ENCODE measurements around the gene CCDC154. TPM values are rescaled to one million over a fixed set of nuclear protein-coding genes. Genes with fewer than 3 reads are reported as not detected.

Gene CCDC154
- total RNA-seq, 2 experiments from 2014 or later = 0.70 to 1.6 TPM

- POLR2A ChIA-PET = no interaction called here
- Mint-ChIP-seq H3K27ac (peak overlapping the region; percentile 96), H3K4me3 (peak overlapping the region; percentile 40), H3K9me3 (ENCODE audit: low read depth) (no peaks in the 10 kb centered on the region), H3K4me1 (peaks cover 25% of the 10 kb centered on the region), H3K27me3 (no peaks in the 10 kb centered on the region), H3K36me3 (ENCODE audit: low read depth) (peaks cover 7% of the 10 kb centered on the region)
- intact Hi-C loops (cut with DNase I, micrococcal nuclease) = loop anchor here in 1 of 2 experiments (5.0 kb wide), 2 partner anchors 520 to 740 kb away; partner anchors contain the start of genes JMJD8, MSRB1 and STUB1
- CTCF ChIA-PET = interaction anchor here (1.4 kb wide), 1 partner anchor 256 kb away, joined by 4 read pairs; the partner anchor contains the start of gene JPT2
- ATAC-seq (no peak), DNase-seq (no peak)
These were observed 22.3 kb downstream of the CCDC154 start for GRCh38 chr16:1422076-1422475.

GRCh38 chr16:1420111-1420539 lies 24.2 kb downstream of the CCDC154 start:
- ChIA-PET POLR2A (interaction anchor here (0.7 to 1.2 kb wide), 9 partner anchors 15 to 741 kb away, joined by 3 to 8 read pairs (median 4); partner anchors contain the start of genes MAPK8IP3, NUBP2, RPS2 and SPSB3), CTCF (interaction anchor here (1.0 to 1.5 kb wide), 4 partner anchors 40 to 362 kb away, joined by 4 to 5 read pairs (median 5); partner anchors contain the start of genes MAPK8IP3, NUBP2 and SPSB3)
- Mint-ChIP-seq H3K9me3 (ENCODE audit: low read depth) (no peaks in the 10 kb centered on the region), H3K27ac (peak overlapping the region; percentile 70), H3K4me1 (peaks cover 25% of the 10 kb centered on the region), H3K27me3 (no peaks in the 10 kb centered on the region), H3K36me3 (ENCODE audit: low read depth) (peaks cover 7% of the 10 kb centered on the region), H3K4me3 (peak overlapping the region; percentile 84)
- DNase-seq = peak; percentile 32
- no peak for ATAC-seq
- intact Hi-C loops (cut with DNase I, micrococcal nuclease) = loop anchor here (1.0 to 5.0 kb wide), 21 partner anchors 41 to 1263 kb away; partner anchors contain the start of genes CLCN7 (in 2 of the 2), UBE2I (in 2 of the 2), GNPTG (in 1 of the 2) and JMJD8 (in 1 of the 2)

GRCh38 chr16:1416521-1416941 lies 27.8 kb downstream of the CCDC154 start:
- DNase-seq (no peak), ATAC-seq (no peak)
- Mint-ChIP-seq H3K27ac (no peak overlapping the region), H3K27me3 (no peaks in the 10 kb centered on the region), H3K4me3 (no peak overlapping the region), H3K9me3 (ENCODE audit: low read depth) (no peaks in the 10 kb centered on the region), H3K36me3 (ENCODE audit: low read depth) (peaks cover 7% of the 10 kb centered on the region), H3K4me1 (peaks cover 26% of the 10 kb centered on the region)
- intact Hi-C loops (cut with DNase I, micrococcal nuclease) = no loop called here
- CTCF ChIA-PET = interaction anchor here (0.7 kb wide), 1 partner anchor 9 kb away, joined by 3 read pairs; no protein-coding TSS in a partner anchor
- POLR2A ChIA-PET = no interaction called here

DNA sequence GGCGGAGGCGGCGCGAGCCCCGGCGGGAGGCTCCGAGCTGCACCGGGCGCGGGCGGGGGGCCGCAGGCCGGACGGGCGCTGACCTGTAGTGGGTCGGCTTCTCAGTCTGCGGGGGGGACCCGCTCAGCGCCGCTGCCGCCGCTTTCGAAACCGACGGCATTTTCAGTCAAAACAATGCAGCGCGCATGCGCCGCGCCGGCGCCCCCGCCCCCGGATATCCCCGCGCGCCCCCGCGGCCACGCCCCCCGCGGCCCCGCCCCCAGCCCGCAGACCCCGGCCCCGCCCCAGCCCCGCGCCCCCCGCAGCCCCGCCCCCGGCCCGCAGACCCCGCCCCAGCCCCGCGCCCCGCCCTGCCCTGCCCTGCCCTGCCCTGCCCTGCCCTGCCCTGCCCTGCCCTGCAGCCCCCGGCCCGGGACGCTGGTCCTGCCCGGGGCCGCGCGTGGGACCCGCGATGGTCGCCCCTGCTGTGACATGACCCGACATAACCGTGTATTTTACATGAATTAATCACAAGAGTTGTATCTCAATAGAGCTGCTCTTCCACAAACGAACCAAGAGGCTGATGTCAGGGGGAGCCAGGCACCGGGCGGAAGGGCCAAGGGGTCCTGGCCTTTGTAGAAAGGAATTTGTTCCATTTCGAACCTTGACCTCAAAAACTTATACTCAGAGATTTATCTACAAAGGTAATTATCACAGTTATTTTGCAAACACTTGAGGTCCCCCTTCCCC lies 29.7 kb downstream of the CCDC154 start, which contains the start of gene UNKL:
Gene UNKL (minus strand): TSS at position 173 of the 729 bp plus-strand sequence. CDS start 13 bp downstream, at position 160.
- Mint-ChIP-seq H3K9me3 (ENCODE audit: low read depth) (no peaks in the 10 kb centered on the region), H3K4me1 (peaks cover 21% of the 10 kb centered on the region), H3K36me3 (ENCODE audit: low read depth) (peaks cover 4% of the 10 kb centered on the region), H3K27me3 (no peaks in the 10 kb centered on the region), H3K4me3 (peak within 1 kb of the TSS; percentile 81), H3K27ac (peak within 1 kb of the TSS; percentile 81)
- CTCF ChIA-PET = interaction anchor here (0.5 kb wide), 1 partner anchor 1300 kb away, joined by 3 read pairs; no protein-coding TSS in a partner anchor
- POLR2A ChIA-PET = interaction anchor here (0.6 kb wide), 1 partner anchor 608 kb away, joined by 5 read pairs; no protein-coding TSS in a partner anchor
- ATAC-seq (peak; percentile 64), DNase-seq (peak; percentile 91)
- intact Hi-C loops (cut with DNase I, micrococcal nuclease) = loop anchor here (1.0 to 5.0 kb wide), 5 partner anchors 35 to 827 kb away; partner anchors contain the start of genes FAHD1 (in 1 of the 2), HAGH (in 1 of the 2) and UBE2I (in 1 of the 2)

- ChIA-PET POLR2A (no interaction called here), CTCF (interaction anchor here (0.8 to 1.0 kb wide), 2 partner anchors 48 to 102 kb away, joined by 3 read pairs; no protein-coding TSS in a partner anchor)
- peak; percentile 85 for DNase-seq
- no peaks in the 10 kb centered on the region for H3K27me3 Mint-ChIP-seq
- H3K4me3 Mint-ChIP-seq = peak overlapping the region; percentile 81
- intact Hi-C loops (cut with DNase I, micrococcal nuclease) = loop anchor here (1.0 to 5.0 kb wide), 7 partner anchors 35 to 827 kb away; partner anchors contain the start of genes FAHD1 (in 1 of the 2), GNPTG (in 1 of the 2), HAGH (in 1 of the 2) and TSR3 (in 1 of the 2)
- ATAC-seq = peak; percentile 72
- peak overlapping the region; percentile 81 for H3K27ac Mint-ChIP-seq
- peaks cover 4% of the 10 kb centered on the region for H3K36me3 Mint-ChIP-seq (ENCODE audit: low read depth)
- H3K9me3 Mint-ChIP-seq (ENCODE audit: low read depth) = no peaks in the 10 kb centered on the region
- peaks cover 24% of the 10 kb centered on the region for H3K4me1 Mint-ChIP-seq
These were observed 30.4 kb downstream of the CCDC154 start for GRCh38 chr16:1413684-1414531.

- ATAC-seq (no peak), DNase-seq (no peak)
- no peak overlapping the region for H3K27ac Mint-ChIP-seq
- peaks cover 22% of the 10 kb centered on the region for H3K4me1 Mint-ChIP-seq
- intact Hi-C loops (cut with DNase I, micrococcal nuclease) = loop anchor here (1.0 to 5.0 kb wide), 4 partner anchors 36 to 826 kb away; partner anchors contain the start of genes GNPTG (in 1 of the 2) and TSR3 (in 1 of the 2)
- no peaks in the 10 kb centered on the region for H3K27me3 Mint-ChIP-seq
- H3K36me3 Mint-ChIP-seq (ENCODE audit: low read depth) = peaks cover 2% of the 10 kb centered on the region
- H3K9me3 Mint-ChIP-seq (ENCODE audit: low read depth) = no peaks in the 10 kb centered on the region
- H3K4me3 Mint-ChIP-seq = peak overlapping the region; percentile 81
- ChIA-PET CTCF (interaction anchor here (0.8 to 1.0 kb wide), 3 partner anchors 16 to 101 kb away, joined by 3 read pairs; no protein-coding TSS in a partner anchor), POLR2A (no interaction called here)
These were observed 31.5 kb downstream of the CCDC154 start for GRCh38 chr16:1412847-1413246.

- ATAC-seq = peak; percentile 94
- no peak overlapping the region for H3K27ac Mint-ChIP-seq
- no peaks in the 10 kb centered on the region for H3K36me3 Mint-ChIP-seq (ENCODE audit: low read depth)
- DNase-seq = peak; percentile 95
- H3K4me1 Mint-ChIP-seq = peaks cover 18% of the 10 kb centered on the region
- no peaks in the 10 kb centered on the region for H3K27me3 Mint-ChIP-seq
- CTCF ChIA-PET = interaction anchor here (0.6 to 1.9 kb wide), 3 partner anchors 19 to 44 kb away, joined by 3 to 8 read pairs (median 3); no protein-coding TSS in a partner anchor
- intact Hi-C loops (cut with DNase I, micrococcal nuclease) = loop anchor here in 1 of 2 experiments (1.0 kb wide), 3 partner anchors 29 to 85 kb away; partner anchors contain the start of gene TELO2
- no peaks in the 10 kb centered on the region for H3K9me3 Mint-ChIP-seq (ENCODE audit: low read depth)
- POLR2A ChIA-PET = interaction anchor here (0.6 to 1.4 kb wide), 4 partner anchors 17 to 91 kb away, joined by 3 to 5 read pairs (median 4); no protein-coding TSS in a partner anchor
- peak overlapping the region; percentile 63 for H3K4me3 Mint-ChIP-seq
These were observed 36.1 kb downstream of the CCDC154 start for GRCh38 chr16:1408171-1408837.

GRCh38 chr16:1407753-1408152 lies 36.6 kb downstream of the CCDC154 start:
- CTCF ChIA-PET = interaction anchor here (0.6 to 1.9 kb wide), 3 partner anchors 19 to 44 kb away, joined by 3 to 8 read pairs (median 3); no protein-coding TSS in a partner anchor
- POLR2A ChIA-PET = interaction anchor here (0.6 to 1.4 kb wide), 3 partner anchors 18 to 51 kb away, joined by 3 to 5 read pairs (median 4); no protein-coding TSS in a partner anchor
- no peak for ATAC-seq

DNA sequence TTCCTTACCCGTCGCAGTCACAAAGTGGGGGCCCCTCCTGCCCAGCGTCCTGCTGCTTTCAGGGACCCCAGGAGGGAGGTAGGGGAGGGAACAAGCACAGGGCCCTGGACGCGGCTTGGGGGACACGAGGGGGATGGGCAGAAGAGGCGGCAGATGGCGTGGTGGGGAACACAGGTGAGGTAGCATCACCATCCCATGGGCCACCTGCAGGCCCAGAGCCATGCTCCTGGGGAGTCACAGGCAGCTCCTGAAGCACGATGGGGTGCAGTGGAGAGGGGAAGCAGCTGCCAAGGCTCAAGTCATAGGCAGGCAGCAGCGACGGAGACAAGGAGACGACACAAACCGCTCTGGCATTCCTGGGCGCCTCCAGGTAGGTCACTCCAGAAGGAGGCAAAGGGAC lies 40.6 kb downstream of the CCDC154 start:
- Mint-ChIP-seq H3K4me3 (no peak overlapping the region), H3K27me3 (no peaks in the 10 kb centered on the region), H3K27ac (no peak overlapping the region), H3K36me3 (ENCODE audit: low read depth) (peaks cover 3% of the 10 kb centered on the region), H3K4me1 (peaks cover 9% of the 10 kb centered on the region), H3K9me3 (ENCODE audit: low read depth) (no peaks in the 10 kb centered on the region)
- no peak for DNase-seq
- POLR2A ChIA-PET = no interaction called here
- intact Hi-C loops (cut with DNase I, micrococcal nuclease) = no loop called here
- CTCF ChIA-PET = no interaction called here
- ATAC-seq = no peak

More at GRCh38 chr16:1407753-1408152, 36.6 kb downstream of the CCDC154 start:
- H3K4me1 Mint-ChIP-seq = peaks cover 18% of the 10 kb centered on the region
- no peaks in the 10 kb centered on the region for H3K27me3 Mint-ChIP-seq
- peak overlapping the region; percentile 63 for H3K4me3 Mint-ChIP-seq
- no peaks in the 10 kb centered on the region for H3K9me3 Mint-ChIP-seq (ENCODE audit: low read depth)
- H3K27ac Mint-ChIP-seq = no peak overlapping the region
- H3K36me3 Mint-ChIP-seq (ENCODE audit: low read depth) = no peaks in the 10 kb centered on the region
- intact Hi-C loops (cut with DNase I, micrococcal nuclease) = loop anchor here in 1 of 2 experiments (1.0 kb wide), 3 partner anchors 28 to 86 kb away; partner anchors contain the start of gene TELO2
- DNase-seq = no peak

- intact Hi-C loops (cut with DNase I, micrococcal nuclease) = no loop called here
- Mint-ChIP-seq H3K4me3 (no peak overlapping the region), H3K9me3 (ENCODE audit: low read depth) (no peaks in the 10 kb centered on the region), H3K27me3 (no peaks in the 10 kb centered on the region), H3K4me1 (peaks cover 5% of the 10 kb centered on the region), H3K27ac (no peak overlapping the region), H3K36me3 (ENCODE audit: low read depth) (peaks cover 3% of the 10 kb centered on the region)
- ChIA-PET CTCF (no interaction called here), POLR2A (no interaction called here)
- no peak for DNase-seq
- no peak for ATAC-seq
These were observed 41.3 kb downstream of the CCDC154 start for GRCh38 chr16:1403036-1403435.

Data from activated CD4-positive, alpha-beta T cell treated with anti-CD3 and anti-CD28 coated beads for 36 hours (primary cell).